Femur (tissue), 1 donor: ENCODE results near the gene NCKAP1.

ENCODE experiments used
- DNase-seq: peaks from one replicate; pipeline ENCODE4 v3.0.0-alpha.2; 2017

NCKAP1 gene

GRCh38 chr2:182946958-182947369, 91.3 kb downstream of the NCKAP1 start:
- DNase-seq: no peak

- DNase-seq: no peak
These were observed 94.9 kb downstream of the NCKAP1 start for GRCh38 chr2:182943339-182943738.

GRCh38 chr2:182942756-182943155, 95.5 kb downstream of the NCKAP1 start:
- DNase-seq: no peak

DNA sequence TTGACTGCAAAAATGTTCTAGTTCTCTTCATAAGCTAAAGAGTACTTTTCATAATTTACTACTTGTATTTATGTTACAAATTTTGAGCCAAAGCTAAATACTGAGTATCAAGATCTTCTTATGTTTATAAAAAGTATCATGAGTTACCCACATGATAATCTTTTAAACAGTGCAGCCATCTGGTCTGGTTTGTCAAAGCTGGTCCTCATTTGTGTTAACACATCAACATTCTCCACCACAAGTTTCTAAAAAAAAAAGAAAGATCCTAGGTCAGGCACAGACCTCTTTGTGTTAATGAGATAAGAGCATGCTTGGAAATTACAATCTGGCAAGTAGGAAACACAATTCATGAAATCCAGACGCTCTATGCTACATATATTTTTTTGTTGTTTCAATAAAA, 96.3 kb downstream of the NCKAP1 start:
- DNase-seq: no peak

GRCh38 chr2:182941121-182941722, 97.0 kb downstream of the NCKAP1 start:
- DNase-seq: no peak

DNA sequence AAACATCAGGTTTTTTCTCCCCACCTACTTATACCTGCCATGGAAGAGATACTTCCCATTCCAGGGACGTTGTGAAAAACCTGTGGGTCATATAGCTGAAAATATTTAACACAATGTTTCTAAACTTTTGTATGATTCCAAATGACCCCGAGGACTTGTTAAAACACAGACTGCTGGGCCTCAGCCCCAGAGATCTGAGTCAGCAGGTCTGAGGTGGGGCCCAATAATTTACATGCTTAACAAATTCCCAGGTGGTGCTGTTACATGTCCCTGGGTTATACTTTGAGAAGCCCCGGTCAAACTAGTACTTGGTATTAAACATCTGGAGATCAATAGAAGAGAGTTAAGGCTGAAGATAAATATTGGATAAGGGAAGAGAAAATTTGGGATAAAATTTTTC, 100.4 kb downstream of the NCKAP1 start:
- no peak for DNase-seq

DNA sequence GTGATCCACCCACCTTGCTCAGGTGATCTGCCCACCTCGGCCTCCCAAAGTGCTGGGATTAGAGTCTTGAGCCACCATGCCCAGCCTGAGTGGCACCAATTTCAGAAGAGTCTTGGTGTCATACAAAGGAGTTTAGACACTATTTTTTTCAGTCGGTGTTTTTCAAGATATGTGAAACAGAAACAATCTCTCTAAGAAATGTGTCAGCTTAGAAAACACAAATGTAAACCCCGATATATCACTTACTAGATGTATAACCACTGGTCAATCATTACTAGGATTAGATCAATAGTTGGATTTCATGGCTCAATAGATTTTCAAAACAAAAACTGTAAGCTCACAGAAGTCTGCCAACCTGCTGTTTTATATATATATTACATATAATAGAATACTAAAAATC, 104.6 kb downstream of the NCKAP1 start:
- no peak for DNase-seq

GRCh38 chr2:182929972-182930371, 108.3 kb downstream of the NCKAP1 start:
- no peak for DNase-seq

GRCh38 chr2:182924306-182924705, 114.0 kb downstream of the NCKAP1 start:
- no peak for DNase-seq

GRCh38 chr2:182921234-182921633, 117.0 kb downstream of the NCKAP1 start:
- DNase-seq: no peak

DNA sequence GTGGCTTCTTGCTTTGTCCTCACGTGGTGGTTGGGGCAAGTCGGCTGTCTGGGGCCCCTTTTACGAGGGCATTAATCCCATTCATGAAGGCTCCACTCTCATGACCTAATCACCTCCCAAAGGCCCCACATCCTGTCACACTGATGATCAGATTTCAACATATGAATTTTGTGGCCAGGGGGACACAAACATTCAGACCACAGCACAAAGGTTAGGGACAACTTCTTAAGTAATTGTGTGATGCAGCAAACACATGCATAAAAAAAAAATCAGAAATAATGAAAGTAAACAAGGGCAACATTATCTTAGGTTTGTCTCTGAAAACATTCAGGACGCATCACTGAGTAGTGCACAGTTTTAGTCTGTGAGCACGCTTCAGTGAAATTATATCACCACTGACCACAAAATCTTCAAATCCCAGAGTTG, 117.6 kb downstream of the NCKAP1 start:
- no peak for DNase-seq

DNA sequence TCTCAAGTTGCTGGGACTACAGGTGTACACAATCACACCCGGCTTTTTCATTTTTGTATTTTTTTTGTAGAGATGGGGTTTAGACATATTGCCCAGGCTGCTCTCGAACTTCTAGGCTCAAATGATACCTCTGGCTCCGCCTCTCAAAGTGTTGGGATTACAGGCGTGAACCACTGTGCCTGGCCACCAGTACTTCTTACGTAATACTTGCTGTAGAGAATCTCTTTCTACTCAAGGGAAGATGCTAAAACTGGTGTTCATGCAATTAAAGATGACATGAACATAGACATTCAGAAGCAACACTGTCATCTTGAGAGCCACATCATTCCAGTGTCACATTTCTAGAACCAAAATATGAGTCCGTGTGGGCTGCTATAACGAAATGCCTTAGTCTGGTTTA, 118.2 kb downstream of the NCKAP1 start:
- DNase-seq: no peak

DNA sequence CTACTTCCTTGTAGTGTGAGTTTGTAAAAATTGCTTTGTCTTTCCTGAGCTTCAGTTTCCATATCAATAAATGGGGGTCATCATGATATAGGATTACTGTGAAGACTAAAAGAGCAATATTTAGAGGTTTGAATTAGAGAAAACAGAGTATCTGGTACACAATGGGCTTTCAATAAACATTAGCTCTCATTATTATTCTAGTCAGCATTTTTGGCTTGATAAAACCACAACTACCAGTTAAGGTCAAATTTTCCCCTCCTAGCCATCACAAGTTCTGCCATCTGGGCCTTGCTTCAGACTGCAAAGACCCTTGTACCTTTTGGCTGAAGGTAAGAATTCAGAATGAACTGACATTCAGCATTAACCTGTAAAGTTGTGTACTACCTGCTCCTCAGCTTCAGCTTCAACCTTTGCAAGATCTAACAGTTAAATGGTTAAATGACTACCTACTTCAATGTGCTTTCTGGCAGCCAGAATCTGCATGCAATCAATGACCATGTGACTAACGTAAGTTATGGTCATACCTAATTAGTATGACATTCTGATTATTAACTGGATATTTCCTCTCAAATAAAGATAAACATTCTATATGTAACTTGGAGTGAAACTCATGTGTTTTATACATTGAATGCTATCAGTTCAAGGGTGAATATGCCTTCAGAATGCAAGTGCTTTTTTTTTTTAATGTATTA, 119.2 kb downstream of the NCKAP1 start:
- DNase-seq: no peak

DNA sequence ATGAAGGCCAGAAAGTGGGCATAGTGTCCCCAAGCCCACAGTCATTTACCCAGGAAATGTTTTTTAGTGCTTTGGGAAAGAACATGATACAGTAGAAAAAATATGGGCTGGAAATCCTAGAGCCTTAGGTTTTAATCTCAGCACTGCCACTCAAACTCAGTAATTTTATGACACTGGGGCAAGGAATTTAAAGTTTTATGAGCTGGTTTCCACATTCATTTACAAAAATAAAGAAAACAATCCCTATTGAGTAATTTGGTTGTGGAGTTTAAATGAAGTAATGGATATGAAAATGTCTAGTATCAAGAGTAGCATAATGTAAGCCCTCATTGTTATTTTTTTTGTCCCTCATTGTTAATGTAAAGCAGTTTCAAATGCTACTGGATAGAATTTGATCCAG, 120.3 kb downstream of the NCKAP1 start:
- DNase-seq: no peak

GRCh38 chr2:182916417-182916816, 121.8 kb downstream of the NCKAP1 start:
- no peak for DNase-seq

GRCh38 chr2:182915369-182916326, 122.6 kb downstream of the NCKAP1 start:
- no peak for DNase-seq

GRCh38 chr2:182914852-182915251, 123.4 kb downstream of the NCKAP1 start:
- DNase-seq: no peak

- no peak for DNase-seq
These were observed 125.2 kb downstream of the NCKAP1 start for GRCh38 chr2:182913064-182913463.

DNA sequence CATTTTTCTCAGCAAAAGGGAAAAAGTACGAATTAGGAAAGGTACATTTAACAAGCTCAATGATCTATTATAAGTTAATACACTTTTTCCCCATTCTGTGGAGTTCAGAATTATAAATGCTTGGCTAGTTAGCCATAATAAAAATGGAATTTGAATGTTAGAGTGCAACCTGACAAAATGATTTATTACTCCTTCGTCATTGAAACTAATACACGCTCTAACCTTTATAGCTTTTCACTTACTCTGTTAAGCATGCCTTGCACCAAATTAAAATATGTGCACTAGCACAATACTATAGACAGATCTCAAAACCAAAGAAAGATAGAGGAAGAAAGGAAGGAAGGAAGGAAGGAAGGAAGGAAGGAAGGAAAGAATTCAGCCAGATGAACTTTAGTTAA, 125.7 kb downstream of the NCKAP1 start:
- no peak for DNase-seq

GRCh38 chr2:182911813-182912517, 126.3 kb downstream of the NCKAP1 start:
- DNase-seq: no peak

DNA sequence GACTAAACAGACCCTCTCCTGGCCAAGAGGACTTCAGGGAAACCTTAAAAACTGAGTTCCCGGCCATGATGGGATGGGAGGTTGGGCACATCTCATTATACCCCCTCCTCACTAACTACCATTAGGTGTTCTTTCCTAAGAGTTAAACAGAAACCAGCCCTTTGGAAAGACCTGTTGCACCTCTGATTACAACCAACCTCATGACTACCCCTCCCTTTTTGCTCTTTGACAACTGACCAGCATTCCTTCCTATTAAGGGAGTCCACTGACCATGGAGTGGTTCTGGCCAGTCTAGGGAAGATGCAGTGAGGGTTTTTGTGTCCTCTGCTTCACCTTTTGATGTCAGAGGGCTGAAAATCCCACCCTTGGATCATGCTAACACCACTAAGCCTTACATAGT, 127.3 kb downstream of the NCKAP1 start:
- no peak for DNase-seq

- no peak for DNase-seq
These were observed 131.0 kb downstream of the NCKAP1 start for GRCh38 chr2:182907081-182907830.
